Right lobe of liver (tissue), 6 donors: ENCODE data around the gene SMARCC2. TPM values are rescaled to one million over a fixed set of nuclear protein-coding genes. Genes with fewer than 3 reads are reported as not detected.

ENCODE experiments used
- ATAC-seq, 4 donors: fragments of 200-7000 bp; cut with Tn5 transposase; one replicate each; pipeline ENCODE4 v1.9.1; 2020; ENCODE audit warnings: mild to moderate bottlenecking in 4 of 4, moderate library complexity in 4 of 4
- DNase-seq, 3 donors: peaks; one replicate each; pipeline ENCODE4 v3.0.0-alpha.2; 2020
- H3K27ac ChIP-seq, 3 donors: fragments of 200-600 bp; one replicate each; pipeline ENCODE4 v1.8.0; 2022
- H3K27me3 ChIP-seq, 2 donors: fragments of 200-600 bp; one replicate each; pipeline ENCODE4 v1.8.0; 2022
- H3K36me3 ChIP-seq, 4 donors: fragments of 200-600 bp; sonication (generic) in 1 of 4; one replicate each; pipeline versions ENCODE4 v1.5.1 to v1.8.0; 2017 to 2022; ENCODE audit warnings: control low read depth in 1 of 4
- H3K4me1 ChIP-seq, 4 donors: fragments of 200-600 bp; sonication (generic) in 1 of 4; one replicate each; pipeline versions ENCODE4 v1.5.1 to v1.8.0; 2017 to 2022; ENCODE audit warnings: control low read depth in 1 of 4
- H3K4me3 ChIP-seq, 3 donors: fragments of 200-600 bp; one replicate each; pipeline ENCODE4 v1.8.0; 2022
- H3K9me3 ChIP-seq, 4 donors: fragments of 200-600 bp; sonication (generic) in 1 of 4; one replicate each; pipeline versions ENCODE4 v1.5.1 to v1.8.0; 2017 to 2022; ENCODE audit warnings: control low read depth in 1 of 4
- POLR2A ChIP-seq: fragments of 450-650 bp; IDR thresholded peaks from one replicate; pipeline ENCODE4 v1.6.1; 2017; ENCODE audit warnings: antibody characterized with exemption, mild to moderate bottlenecking
- WGBS: methylation state at CpG from one replicate; pipeline ENCODE4 v1.1.6; 2018; ENCODE audit warnings: low coverage, low lambda C conversion rate; ENCODE audit not compliant: insufficient coverage; ENCODE audit errors: missing lambda C conversion rate; 5-methylcytosine and 5-hydroxymethylcytosine counted together
- intact Hi-C, 2 donors: fragments of 100-400 bp; cut with DNase I; formaldehyde crosslinking; loops; one replicate each; pipeline versions ENCODE4 v1.11.2 to v1.14.1; 2022
- total RNA-seq, 6 experiments: library from RNA; depleted of rRNA in 2 of 6; stranded (reverse); fragments of >200 nt in 2 of 6; fragmentation: NEBNext Ultra II Directional in 3 of 6; extraction: Animal tissue kit (Norgen Biotek cat#: 25700) in 3 of 6; gene quantifications; one replicate each; pipeline versions ENCODE4 v1.1.0 to v1.2.4, GENCODE V29; 2016 to 2023
- TF ChIP-seq, protein P1 (sequence below), 4 donors: fragments of 200-600 bp in 3 of 4; fragments of 450-650 bp in 1 of 4; IDR thresholded peaks; one replicate each; pipeline versions ENCODE4 v1.5.1 to v1.8.0; 2016 to 2022; ENCODE audit warnings: antibody characterized with exemption in 4 of 4, mild to moderate bottlenecking in 2 of 4
- donor health status: DM: no; HTN: yes; CAD: no.
- donor health status: DM: no; HTN: no; CAD: no.
- donor health status: DM: no; HTN: no; CAD: no.
- donor health status: DM: no; HTN: yes; CAD: no.
- donor health status: DM: no; HTN: yes; CAD: no.

Gene SMARCC2
- total RNA-seq, 6 experiments from 2014 or later: 17.9 to 40.8 (median 25.7) TPM

DNA sequence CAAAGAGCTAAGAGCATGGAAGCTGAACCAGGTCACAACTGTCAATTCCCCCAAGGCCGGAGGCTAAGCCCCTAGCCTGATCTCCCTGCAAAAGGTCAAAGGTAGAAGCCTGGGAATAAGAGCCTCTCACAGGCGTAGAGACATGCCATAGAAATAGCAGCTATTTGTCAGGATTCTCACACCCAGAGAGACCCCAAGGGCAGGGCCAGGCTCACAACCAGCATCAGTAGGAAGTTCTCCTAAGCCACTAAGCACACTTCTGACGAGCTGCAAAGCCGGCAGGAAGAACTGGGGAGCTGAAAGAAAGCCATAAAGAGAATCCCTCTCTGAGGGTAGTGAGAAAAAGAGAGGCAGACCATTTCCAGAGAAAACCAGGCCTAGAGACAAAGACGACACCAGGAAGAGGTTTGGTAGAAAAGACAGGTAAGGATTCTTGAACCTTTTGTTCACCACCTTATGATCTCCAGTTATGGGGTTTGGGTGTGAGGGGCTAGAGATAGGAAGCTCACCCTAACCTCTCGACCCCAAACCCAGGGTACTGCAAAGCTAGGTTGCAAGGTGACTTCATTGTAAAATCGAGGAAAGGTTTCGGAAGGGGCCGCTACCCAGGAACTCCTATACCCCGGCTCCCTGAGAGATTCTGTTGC lies 1.0 kb downstream of the SMARCC2 start:
- no peaks in the 10 kb centered on the region for H3K9me3 ChIP-seq
- intact Hi-C loops: loop anchor here (5.0 kb wide), 2 partner anchors 56 to 61 kb away; partner anchors contain the start of gene ESYT1 (in 1 of the 2)
- H3K27me3 ChIP-seq: no peaks in the 10 kb centered on the region
- TF ChIP-seq, protein P1, sequence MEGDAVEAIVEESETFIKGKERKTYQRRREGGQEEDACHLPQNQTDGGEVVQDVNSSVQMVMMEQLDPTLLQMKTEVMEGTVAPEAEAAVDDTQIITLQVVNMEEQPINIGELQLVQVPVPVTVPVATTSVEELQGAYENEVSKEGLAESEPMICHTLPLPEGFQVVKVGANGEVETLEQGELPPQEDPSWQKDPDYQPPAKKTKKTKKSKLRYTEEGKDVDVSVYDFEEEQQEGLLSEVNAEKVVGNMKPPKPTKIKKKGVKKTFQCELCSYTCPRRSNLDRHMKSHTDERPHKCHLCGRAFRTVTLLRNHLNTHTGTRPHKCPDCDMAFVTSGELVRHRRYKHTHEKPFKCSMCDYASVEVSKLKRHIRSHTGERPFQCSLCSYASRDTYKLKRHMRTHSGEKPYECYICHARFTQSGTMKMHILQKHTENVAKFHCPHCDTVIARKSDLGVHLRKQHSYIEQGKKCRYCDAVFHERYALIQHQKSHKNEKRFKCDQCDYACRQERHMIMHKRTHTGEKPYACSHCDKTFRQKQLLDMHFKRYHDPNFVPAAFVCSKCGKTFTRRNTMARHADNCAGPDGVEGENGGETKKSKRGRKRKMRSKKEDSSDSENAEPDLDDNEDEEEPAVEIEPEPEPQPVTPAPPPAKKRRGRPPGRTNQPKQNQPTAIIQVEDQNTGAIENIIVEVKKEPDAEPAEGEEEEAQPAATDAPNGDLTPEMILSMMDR (IDR thresholded peaks at IDR 0.05): no peak
- TF ChIP-seq POLR2A: no peak
- DNase-seq (no peak), ATAC-seq (no peak)
- H3K4me1 ChIP-seq: peaks cover 0 to 13% (median 6%) of the 10 kb centered on the region in 4 donors
- peak overlapping the region; percentile 57 to 80 (median 80) for H3K4me3 ChIP-seq
- H3K36me3 ChIP-seq: peaks cover 0 to 29% (median 8%) of the 10 kb centered on the region in 4 donors
- 21% methylated on average over 9 of the region's 10 CpGs for WGBS
- peak overlapping the region; percentile 29 to 63 (median 58) for H3K27ac ChIP-seq

DNA sequence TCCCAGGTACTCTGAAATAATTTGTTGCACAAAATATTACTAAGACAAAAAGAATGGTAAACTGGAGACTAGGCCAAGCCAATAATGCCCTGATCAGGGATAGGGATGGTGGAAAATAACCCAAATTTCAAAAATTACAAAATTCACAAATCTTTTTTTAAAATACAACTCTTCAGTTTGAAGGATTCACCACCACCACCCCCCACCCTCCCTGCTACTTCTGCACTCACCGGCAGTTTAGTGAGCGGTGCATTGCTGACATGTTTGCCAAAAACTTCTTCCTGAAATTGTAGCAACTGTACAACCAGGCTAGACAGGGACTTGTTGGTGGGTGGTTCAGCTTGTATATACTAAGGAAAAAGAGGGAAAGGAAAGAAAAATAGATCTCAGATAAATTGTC lies 2.3 kb downstream of the SMARCC2 start:
- Histone ChIP-seq H3K9me3 (no peaks in the 10 kb centered on the region), H3K36me3 (peaks cover 0 to 42% (median 14%) of the 10 kb centered on the region in 4 donors), H3K27me3 (no peaks in the 10 kb centered on the region), H3K4me3 (no peak overlapping the region), H3K27ac (no peak overlapping the region), H3K4me1 (peaks cover 0 to 13% (median 6%) of the 10 kb centered on the region in 4 donors)
- ATAC-seq: no peak
- DNase-seq: no peak
- WGBS: 62% methylated on average over 2 of the region's 2 CpGs
- no peak for TF ChIP-seq POLR2A
- TF ChIP-seq, protein P1 (IDR thresholded peaks at IDR 0.05): no peak
- intact Hi-C loops: loop anchor here (5.0 kb wide), 2 partner anchors 55 to 60 kb away; partner anchors contain the start of gene ESYT1 (in 1 of the 2)

DNA sequence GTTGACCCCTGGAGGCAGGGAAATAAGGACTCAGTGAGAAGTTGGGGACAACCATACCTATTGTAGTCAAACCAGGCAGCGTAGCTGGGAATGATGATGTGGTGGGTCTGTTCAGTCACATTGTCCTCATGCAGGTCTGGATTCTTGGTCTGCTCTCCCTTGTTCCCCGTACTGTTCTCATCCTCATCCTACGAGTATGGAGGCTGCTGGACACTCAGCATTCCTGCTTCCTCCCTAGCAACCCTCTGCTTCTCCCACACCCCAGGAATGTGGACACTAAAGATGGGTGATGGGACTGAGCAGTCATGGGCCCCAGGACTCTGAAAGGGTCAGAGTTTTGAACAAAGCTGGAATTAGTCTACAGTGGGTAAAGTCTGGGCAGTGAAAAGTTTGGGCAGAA lies 10.9 kb downstream of the SMARCC2 start:
- Histone ChIP-seq H3K4me1 (no peaks in the 10 kb centered on the region), H3K36me3 (peaks cover 0 to 85% (median 37%) of the 10 kb centered on the region in 4 donors), H3K9me3 (no peaks in the 10 kb centered on the region), H3K4me3 (no peak overlapping the region), H3K27ac (no peak overlapping the region), H3K27me3 (no peaks in the 10 kb centered on the region)
- 100% methylated on average over 1 of the region's 3 CpGs for WGBS
- DNase-seq: no peak
- ATAC-seq: no peak
- TF ChIP-seq, protein P1 (IDR thresholded peaks at IDR 0.05): no peak
- TF ChIP-seq POLR2A: no peak
- intact Hi-C loops: no loop called here

DNA sequence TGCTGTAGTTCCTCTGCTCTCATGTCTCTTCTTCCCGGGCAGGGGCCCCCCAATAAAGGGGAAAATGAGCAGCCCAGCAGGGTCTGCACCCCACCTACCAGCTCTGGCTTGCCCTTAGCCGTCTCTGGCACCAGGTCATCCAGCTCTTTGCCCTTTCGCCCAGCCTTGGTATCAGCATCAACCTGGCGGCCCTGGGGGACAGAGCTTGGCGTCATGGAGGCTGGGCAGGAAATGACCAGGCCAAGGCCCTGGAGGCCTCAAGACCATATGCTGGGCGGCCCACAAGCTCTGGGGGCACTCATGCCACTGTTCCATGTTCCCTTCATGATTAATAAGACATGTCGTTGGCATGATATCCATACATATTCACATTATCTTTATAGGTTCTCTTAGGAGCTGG lies 16.4 kb downstream of the SMARCC2 start:
- no peak for DNase-seq
- TF ChIP-seq, protein P1 (IDR thresholded peaks at IDR 0.05): no peak
- no peak for TF ChIP-seq POLR2A
- no peak overlapping the region for H3K4me3 ChIP-seq
- ATAC-seq: peak in 2 of 4 donors; percentile 16 to 20
- no peaks in the 10 kb centered on the region for H3K4me1 ChIP-seq
- intact Hi-C loops: no loop called here
- peaks cover 0 to 80% (median 28%) of the 10 kb centered on the region in 4 donors for H3K36me3 ChIP-seq
- H3K27me3 ChIP-seq: no peaks in the 10 kb centered on the region
- no peak overlapping the region for H3K27ac ChIP-seq
- H3K9me3 ChIP-seq: no peaks in the 10 kb centered on the region
- 93% methylated on average over 5 of the region's 7 CpGs for WGBS
